GM12865 (cell line): ENCODE results near the gene KIAA0753.

Experiments
- DNase-seq: peaks from one replicate; pipeline ENCODE4 v3.0.0; 2010; ENCODE audit warnings: low read depth
- H3K4me3 ChIP-seq: 2 replicates; pipeline ENCODE4 v1.5.1; 2011; ENCODE audit warnings: mild to moderate bottlenecking, low read depth, low read length, control low read depth
- TF ChIP-seq, protein P1 (sequence below): IDR thresholded peaks from 2 replicates; pipeline ENCODE4 v1.5.1; 2011; ENCODE audit warnings: low read length, control low read depth, low read depth, inconsistent platforms; ENCODE audit not compliant: insufficient read depth; ENCODE audit errors: missing control alignments

Gene KIAA0753

DNA sequence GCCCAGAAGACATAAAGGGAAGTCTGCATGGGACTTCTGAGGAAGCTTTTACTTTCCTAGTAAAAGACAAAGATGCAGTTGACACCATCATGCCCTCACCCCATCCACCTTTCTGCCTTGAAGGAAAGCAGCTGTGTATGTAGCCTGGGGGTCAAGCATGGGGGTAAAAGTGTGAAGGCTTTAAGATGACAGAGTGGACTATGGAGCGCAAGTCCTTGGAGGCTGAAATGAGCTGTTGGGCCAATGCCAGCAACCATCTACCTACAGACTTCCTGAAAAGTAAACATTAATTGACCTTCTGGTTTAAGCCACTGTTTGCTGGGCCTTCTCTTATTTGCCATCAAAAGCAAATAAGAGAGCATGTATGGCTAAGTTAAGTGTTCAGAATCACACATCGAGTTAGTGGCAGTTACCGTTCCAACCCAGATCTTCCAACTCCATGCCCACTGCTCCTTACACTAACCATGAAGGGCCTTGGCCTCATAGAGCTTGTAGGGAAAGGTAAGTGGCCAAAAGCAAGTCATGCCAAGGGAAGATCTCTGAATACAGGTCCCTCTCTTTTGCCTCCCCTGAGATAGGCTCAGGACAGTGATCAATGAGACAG, 42.7 kb upstream of the KIAA0753 start:
- no peak for DNase-seq
- no peak overlapping the region for H3K4me3 ChIP-seq
- TF ChIP-seq, protein P1, sequence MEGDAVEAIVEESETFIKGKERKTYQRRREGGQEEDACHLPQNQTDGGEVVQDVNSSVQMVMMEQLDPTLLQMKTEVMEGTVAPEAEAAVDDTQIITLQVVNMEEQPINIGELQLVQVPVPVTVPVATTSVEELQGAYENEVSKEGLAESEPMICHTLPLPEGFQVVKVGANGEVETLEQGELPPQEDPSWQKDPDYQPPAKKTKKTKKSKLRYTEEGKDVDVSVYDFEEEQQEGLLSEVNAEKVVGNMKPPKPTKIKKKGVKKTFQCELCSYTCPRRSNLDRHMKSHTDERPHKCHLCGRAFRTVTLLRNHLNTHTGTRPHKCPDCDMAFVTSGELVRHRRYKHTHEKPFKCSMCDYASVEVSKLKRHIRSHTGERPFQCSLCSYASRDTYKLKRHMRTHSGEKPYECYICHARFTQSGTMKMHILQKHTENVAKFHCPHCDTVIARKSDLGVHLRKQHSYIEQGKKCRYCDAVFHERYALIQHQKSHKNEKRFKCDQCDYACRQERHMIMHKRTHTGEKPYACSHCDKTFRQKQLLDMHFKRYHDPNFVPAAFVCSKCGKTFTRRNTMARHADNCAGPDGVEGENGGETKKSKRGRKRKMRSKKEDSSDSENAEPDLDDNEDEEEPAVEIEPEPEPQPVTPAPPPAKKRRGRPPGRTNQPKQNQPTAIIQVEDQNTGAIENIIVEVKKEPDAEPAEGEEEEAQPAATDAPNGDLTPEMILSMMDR, result no peak

DNA sequence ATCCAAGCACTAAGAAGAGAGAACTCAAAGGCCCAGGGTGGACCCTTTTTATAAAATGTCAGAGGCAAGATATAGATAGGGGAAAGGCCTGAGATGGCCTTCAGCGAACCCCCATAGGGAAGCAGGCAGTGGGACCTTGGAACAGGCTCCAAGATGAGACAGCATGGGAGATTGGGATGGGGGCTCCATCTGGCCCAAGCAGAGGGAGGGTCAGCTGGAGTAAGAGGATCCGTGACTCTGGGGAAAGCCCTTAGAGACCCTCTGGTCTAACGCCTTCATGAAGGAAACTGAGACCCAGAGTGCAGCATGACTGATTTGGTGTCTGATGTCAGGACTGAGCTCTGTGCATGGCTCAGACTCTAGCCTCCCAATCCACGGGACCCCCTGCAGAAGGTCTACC, 41.8 kb upstream of the KIAA0753 start:
- no peak overlapping the region for H3K4me3 ChIP-seq
- TF ChIP-seq, protein P1, result no peak
- DNase-seq, result no peak

DNA sequence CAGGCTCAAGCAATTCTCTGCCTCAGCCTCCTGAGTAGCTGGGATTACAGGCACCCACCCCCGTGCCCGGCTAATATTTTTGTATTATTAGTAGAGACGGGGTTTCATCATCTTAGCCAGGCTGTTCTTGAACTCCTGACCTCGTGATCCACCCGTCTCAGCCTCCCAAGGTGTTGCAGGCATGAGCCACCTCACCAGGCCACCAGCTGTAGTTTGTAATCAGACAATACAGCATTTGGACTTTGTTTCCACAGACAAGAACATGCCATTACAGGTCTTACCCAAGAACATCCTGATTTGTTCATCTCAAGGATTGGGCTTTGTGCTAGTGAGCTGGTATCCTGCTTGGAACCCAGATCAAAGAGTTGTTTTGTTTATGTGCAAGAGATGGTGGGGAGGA, 41.2 kb upstream of the KIAA0753 start:
- TF ChIP-seq, protein P1, result no peak
- no peak for DNase-seq
- no peak overlapping the region for H3K4me3 ChIP-seq

DNA sequence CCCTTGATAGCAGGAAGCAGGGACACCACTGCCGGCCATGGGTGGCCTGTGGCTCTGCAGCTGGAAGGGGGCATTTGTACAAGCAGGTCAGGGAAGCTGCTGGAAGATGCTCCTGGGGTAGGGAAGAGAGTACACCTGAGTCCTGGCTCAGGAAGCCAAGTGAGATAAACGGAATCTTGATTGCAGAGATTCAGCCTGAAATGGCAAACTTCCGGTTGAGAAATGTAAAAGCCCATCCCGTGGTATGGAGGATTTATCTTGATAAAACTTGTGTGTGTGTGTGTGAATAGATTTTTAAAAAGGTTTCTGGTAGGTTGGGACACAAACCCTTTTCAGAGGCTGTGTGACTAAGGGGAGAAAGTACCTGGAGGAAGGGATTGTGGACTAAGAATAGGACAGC, 40.7 kb upstream of the KIAA0753 start:
- H3K4me3 ChIP-seq, result no peak overlapping the region

DNA sequence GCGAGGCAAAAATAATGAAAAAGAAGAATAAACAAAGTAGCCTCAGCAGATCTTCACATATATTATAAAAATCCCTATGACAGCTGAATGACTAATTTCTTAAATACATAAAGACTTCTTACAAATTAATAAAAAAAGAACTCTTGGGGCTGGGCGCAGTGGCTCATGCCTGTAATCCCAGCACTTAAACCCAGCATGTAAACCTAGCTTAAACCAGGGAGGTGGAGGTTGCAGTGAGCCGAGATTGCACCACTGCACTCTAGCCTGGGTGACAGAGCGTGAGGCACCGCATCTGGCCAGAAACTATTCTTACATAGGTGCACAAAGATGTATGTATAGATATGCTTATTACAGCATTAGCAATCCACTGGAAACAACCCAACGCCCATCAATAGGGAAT, 38.7 kb upstream of the KIAA0753 start:
- TF ChIP-seq, protein P1, result no peak
- DNase-seq, result no peak
- no peak overlapping the region for H3K4me3 ChIP-seq

More for the DNA sequence above, 40.7 kb upstream of the KIAA0753 start:
- TF ChIP-seq, protein P1, result no peak
- no peak for DNase-seq

DNA sequence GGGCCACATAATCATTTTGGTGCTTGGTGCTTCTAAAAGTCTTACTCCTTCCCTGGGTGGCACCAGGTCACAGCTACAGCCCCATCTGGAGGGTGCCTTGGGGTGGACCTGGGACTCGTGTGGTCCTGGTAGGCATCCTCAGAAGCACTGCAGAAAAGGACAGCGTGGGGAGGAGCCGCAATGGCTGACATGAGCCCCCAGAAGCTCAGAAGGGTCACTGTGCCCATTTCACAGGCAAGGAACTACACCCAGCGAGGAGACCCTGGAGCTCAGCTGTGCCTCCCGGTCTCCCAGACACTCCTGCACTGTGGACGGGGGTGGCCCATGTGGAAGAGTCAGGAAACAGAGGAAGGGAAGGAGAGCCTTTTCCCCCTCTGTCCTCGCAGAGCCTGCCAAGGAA, 37.4 kb upstream of the KIAA0753 start:
- no peak for DNase-seq
- TF ChIP-seq, protein P1, result no peak
- H3K4me3 ChIP-seq, result no peak overlapping the region
